A549 (cell line): ENCODE results near the gene LRRC7.

Source experiments
- JUNB ChIP-seq: fragments of >200 bp; sonication (Bioruptor Twin); formaldehyde crosslinking; IDR thresholded peaks from 2 replicates; pipeline ENCODE4 v1.6.1; 2016
- MAZ ChIP-seq: fragments of 150-350 bp; IDR thresholded peaks from 2 replicates; pipeline ENCODE4 v1.6.1; 2014; ENCODE audit warnings: antibody characterized with exemption, low read depth, low read length, borderline replicate concordance
- RFX5 ChIP-seq: fragments of 450-650 bp; IDR thresholded peaks from 2 replicates; pipeline ENCODE4 v1.7.1; 2014; ENCODE audit warnings: antibody characterized with exemption, mild to moderate bottlenecking, moderate library complexity
- TF ChIP-seq, protein P1 (sequence below): fragments of >200 bp; sonication (Bioruptor Twin); formaldehyde crosslinking; IDR thresholded peaks from 3 replicates; pipeline ENCODE4 v1.5.1; 2016
- TF ChIP-seq, protein P2 (sequence below): fragments of >200 bp; sonication (Bioruptor Twin); formaldehyde crosslinking; IDR thresholded peaks from 3 replicates; pipeline ENCODE4 v1.6.1; 2016

DNA sequence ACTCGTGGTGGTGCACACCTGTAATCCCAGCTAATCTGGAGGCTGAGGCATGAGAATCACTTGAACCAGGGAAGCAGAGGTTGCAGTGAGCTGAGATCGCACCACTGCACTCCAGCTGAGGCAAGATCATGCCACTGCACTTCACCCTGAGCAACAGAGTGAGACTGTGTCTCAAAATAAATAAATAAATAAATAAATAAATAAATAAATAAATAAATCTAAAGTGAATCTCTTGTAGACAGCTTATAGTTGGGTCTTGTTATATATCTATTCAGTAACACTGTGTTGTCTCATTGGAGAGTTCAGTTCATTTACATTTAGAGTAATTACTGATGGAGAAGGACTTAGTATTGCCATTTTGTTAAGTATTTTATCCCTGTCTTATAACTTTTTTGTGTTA lies 379.2 kb downstream of the LRRC7 start:
- TF ChIP-seq JUNB: no peak
- TF ChIP-seq, protein P1, sequence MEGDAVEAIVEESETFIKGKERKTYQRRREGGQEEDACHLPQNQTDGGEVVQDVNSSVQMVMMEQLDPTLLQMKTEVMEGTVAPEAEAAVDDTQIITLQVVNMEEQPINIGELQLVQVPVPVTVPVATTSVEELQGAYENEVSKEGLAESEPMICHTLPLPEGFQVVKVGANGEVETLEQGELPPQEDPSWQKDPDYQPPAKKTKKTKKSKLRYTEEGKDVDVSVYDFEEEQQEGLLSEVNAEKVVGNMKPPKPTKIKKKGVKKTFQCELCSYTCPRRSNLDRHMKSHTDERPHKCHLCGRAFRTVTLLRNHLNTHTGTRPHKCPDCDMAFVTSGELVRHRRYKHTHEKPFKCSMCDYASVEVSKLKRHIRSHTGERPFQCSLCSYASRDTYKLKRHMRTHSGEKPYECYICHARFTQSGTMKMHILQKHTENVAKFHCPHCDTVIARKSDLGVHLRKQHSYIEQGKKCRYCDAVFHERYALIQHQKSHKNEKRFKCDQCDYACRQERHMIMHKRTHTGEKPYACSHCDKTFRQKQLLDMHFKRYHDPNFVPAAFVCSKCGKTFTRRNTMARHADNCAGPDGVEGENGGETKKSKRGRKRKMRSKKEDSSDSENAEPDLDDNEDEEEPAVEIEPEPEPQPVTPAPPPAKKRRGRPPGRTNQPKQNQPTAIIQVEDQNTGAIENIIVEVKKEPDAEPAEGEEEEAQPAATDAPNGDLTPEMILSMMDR: no peak
- no peak for TF ChIP-seq RFX5
- TF ChIP-seq, protein P2, sequence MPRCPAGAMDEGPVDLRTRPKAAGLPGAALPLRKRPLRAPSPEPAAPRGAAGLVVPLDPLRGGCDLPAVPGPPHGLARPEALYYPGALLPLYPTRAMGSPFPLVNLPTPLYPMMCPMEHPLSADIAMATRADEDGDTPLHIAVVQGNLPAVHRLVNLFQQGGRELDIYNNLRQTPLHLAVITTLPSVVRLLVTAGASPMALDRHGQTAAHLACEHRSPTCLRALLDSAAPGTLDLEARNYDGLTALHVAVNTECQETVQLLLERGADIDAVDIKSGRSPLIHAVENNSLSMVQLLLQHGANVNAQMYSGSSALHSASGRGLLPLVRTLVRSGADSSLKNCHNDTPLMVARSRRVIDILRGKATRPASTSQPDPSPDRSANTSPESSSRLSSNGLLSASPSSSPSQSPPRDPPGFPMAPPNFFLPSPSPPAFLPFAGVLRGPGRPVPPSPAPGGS: no peak
- TF ChIP-seq MAZ: no peak
